GM10847 (cell line): ENCODE measurements around the gene ADCY7.

ENCODE experiments used
- POLR2A ChIP-seq: IDR thresholded peaks from 2 replicates; pipeline ENCODE4 v1.6.1; 2011; ENCODE audit not compliant: insufficient read length; ENCODE audit errors: extremely low read depth

The ADCY7 gene

GRCh38 chr16:50261160-50261706 is 5.1 kb upstream of the ADCY7 start:
- TF ChIP-seq POLR2A: no peak

- TF ChIP-seq POLR2A: no peak
Observed at GRCh38 chr16:50261707-50262235, 4.6 kb upstream of the ADCY7 start.

GRCh38 chr16:50263060-50263909 is 3.1 kb upstream of the ADCY7 start:
- TF ChIP-seq POLR2A: no peak

- no peak for TF ChIP-seq POLR2A
Observed at GRCh38 chr16:50263940-50264929, 2.1 kb upstream of the ADCY7 start.

GRCh38 chr16:50265260-50265659 is 1.1 kb upstream of the ADCY7 start:
- no peak for TF ChIP-seq POLR2A

GRCh38 chr16:50265716-50266336 is 525 bp upstream of the ADCY7 start:
- TF ChIP-seq POLR2A: no peak

GRCh38 chr16:50267151-50267631 is 840 bp downstream of the ADCY7 start:
- no peak for TF ChIP-seq POLR2A

GRCh38 chr16:50267651-50268050 is 1.3 kb downstream of the ADCY7 start:
- TF ChIP-seq POLR2A: no peak

GRCh38 chr16:50268352-50268751 is 2.0 kb downstream of the ADCY7 start:
- TF ChIP-seq POLR2A: no peak

- TF ChIP-seq POLR2A: no peak
Observed at GRCh38 chr16:50269061-50269705, 2.8 kb downstream of the ADCY7 start.

GRCh38 chr16:50269769-50270509 is 3.6 kb downstream of the ADCY7 start:
- no peak for TF ChIP-seq POLR2A

- no peak for TF ChIP-seq POLR2A
Observed at GRCh38 chr16:50270510-50271147, 4.3 kb downstream of the ADCY7 start.

GRCh38 chr16:50271148-50272041 is 5.0 kb downstream of the ADCY7 start:
- no peak for TF ChIP-seq POLR2A
